ENCODE measurements around the gene NPB.

The NPB gene

GRCh38 chr17:81947189-81947588 is 45.2 kb downstream of the NPB start, which contains the start of gene MYADML2:
Gene MYADML2 (minus strand): TSS chr17:81947233. CDS start chr17:81941741, 5,492 bp downstream.
- no peak for DNase-seq

GRCh38 chr17:81948635-81949378 is 46.8 kb downstream of the NPB start:
- DNase-seq = no peak

- DNase-seq = no peak
Observed at GRCh38 chr17:81950501-81950900, 48.5 kb downstream of the NPB start.

GRCh38 chr17:81951785-81952684 is 50.0 kb downstream of the NPB start:
- DNase-seq = no peak
